Breast epithelium (tissue), 4 donors: ENCODE data around the gene LYZL2. TPM values are rescaled to one million over a fixed set of nuclear protein-coding genes. Genes with fewer than 3 reads are reported as not detected.
"Not testable (repeated sequence)": the region's sequence is repeated elsewhere in the genome, so short reads cannot be mapped to it uniquely, and the experiment has no call there.

Experiments
- DNase-seq, 2 donors: peaks; one replicate each; pipeline ENCODE4 v3.0.0-alpha.2; 2019; ENCODE audit warnings: low spot score in 2 of 2
- H3K27ac ChIP-seq, 2 donors: fragments of 200-600 bp; sonication (generic) in 1 of 2; one replicate each; pipeline ENCODE4 v1.5.1; 2016 to 2019; ENCODE audit warnings: mild to moderate bottlenecking in 1 of 2
- H3K27me3 ChIP-seq, 2 donors: fragments of 200-600 bp; sonication (generic) in 1 of 2; one replicate each; pipeline versions ENCODE4 v1.5.1 to v1.6.0; 2017 to 2019; ENCODE audit warnings: control low read depth in 1 of 2, mild to moderate bottlenecking in 1 of 2
- H3K36me3 ChIP-seq: fragments of 200-600 bp; one replicate; pipeline ENCODE4 v1.5.1; 2019
- H3K4me1 ChIP-seq, 2 donors: fragments of 200-600 bp; sonication (generic); one replicate each; pipeline ENCODE4 v1.5.1; 2016 to 2019; ENCODE audit warnings: control low read depth in 1 of 2
- H3K4me3 ChIP-seq, 3 donors: fragments of 200-600 bp; sonication (generic); 1 replicate in 2 of 3; 2 replicates in 1 of 3; pipeline ENCODE4 v1.5.1; 2016 to 2019; ENCODE audit warnings: mild to moderate bottlenecking in 3 of 3, moderate library complexity in 2 of 3
- H3K9me3 ChIP-seq, 2 donors: fragments of 200-600 bp; sonication (generic) in 1 of 2; one replicate each; pipeline ENCODE4 v1.5.1; 2016 to 2019; ENCODE audit warnings: control low read depth in 1 of 2
- POLR2A ChIP-seq: fragments of 450-650 bp; IDR thresholded peaks from one replicate; pipeline ENCODE4 v1.6.1; 2016; ENCODE audit warnings: antibody characterized with exemption, mild to moderate bottlenecking, moderate library complexity
- POLR2AphosphoS5 ChIP-seq, 3 donors: sonication (generic); formaldehyde crosslinking; IDR thresholded peaks; one replicate each; pipeline ENCODE4 v1.6.1; 2017; ENCODE audit warnings: antibody characterized with exemption in 3 of 3
- intact Hi-C: fragments of 100-400 bp; cut with DNase I; formaldehyde crosslinking; loops from one replicate; pipeline ENCODE4 v1.15.1; 2023; ENCODE audit warnings: low total_unique reads
- total RNA-seq, 3 donors: library from RNA; depleted of rRNA; stranded (reverse); fragments of >200 nt; gene quantifications; one replicate each; pipeline ENCODE4 v1.1.0, GENCODE V29; 2016
- TF ChIP-seq, protein P1 (sequence below), 3 donors: fragments of 450-650 bp; IDR thresholded peaks; one replicate each; pipeline ENCODE4 v1.5.1; 2016 to 2017; ENCODE audit warnings: antibody characterized with exemption in 3 of 3, mild to moderate bottlenecking in 3 of 3, moderate library complexity in 3 of 3

The LYZL2 gene
- total RNA-seq, 3 donors from 2014 or later = not detected

DNA sequence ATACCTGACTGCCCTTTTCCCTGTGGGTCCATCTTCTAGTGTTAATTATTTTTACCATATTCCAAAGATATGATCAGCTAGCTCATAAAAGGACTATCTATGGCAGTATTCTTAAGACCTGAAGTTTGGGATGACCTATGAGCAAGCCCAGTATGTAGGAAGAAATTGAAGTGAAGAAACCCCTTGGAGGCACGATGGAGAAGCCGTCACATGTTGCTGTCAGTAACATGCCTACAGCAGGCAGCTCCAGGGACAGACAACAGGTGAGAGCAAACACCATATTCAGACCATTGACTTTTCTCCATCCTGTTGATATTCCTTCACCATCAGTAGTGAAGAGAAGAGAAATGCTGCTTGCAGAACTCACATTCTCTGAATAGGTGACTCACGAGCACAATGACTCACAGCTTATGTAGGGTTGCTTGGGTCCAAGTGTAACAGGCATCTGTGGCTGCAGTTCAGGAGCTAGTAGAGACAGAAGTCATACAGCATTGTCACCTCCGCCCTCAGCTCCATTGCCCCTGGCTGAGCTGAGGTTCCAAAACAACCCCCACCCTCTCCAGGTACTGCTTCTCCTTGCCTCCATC lies 8.4 kb upstream of the LYZL2 start:
- TF ChIP-seq, protein P1, sequence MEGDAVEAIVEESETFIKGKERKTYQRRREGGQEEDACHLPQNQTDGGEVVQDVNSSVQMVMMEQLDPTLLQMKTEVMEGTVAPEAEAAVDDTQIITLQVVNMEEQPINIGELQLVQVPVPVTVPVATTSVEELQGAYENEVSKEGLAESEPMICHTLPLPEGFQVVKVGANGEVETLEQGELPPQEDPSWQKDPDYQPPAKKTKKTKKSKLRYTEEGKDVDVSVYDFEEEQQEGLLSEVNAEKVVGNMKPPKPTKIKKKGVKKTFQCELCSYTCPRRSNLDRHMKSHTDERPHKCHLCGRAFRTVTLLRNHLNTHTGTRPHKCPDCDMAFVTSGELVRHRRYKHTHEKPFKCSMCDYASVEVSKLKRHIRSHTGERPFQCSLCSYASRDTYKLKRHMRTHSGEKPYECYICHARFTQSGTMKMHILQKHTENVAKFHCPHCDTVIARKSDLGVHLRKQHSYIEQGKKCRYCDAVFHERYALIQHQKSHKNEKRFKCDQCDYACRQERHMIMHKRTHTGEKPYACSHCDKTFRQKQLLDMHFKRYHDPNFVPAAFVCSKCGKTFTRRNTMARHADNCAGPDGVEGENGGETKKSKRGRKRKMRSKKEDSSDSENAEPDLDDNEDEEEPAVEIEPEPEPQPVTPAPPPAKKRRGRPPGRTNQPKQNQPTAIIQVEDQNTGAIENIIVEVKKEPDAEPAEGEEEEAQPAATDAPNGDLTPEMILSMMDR (IDR thresholded peaks at IDR 0.05) = no peak
- TF ChIP-seq POLR2AphosphoS5 (IDR thresholded peaks at IDR 0.05) (no peak), POLR2A (no peak)
- Histone ChIP-seq H3K4me1 (no peaks in the 10 kb centered on the region), H3K9me3 (no peaks in the 10 kb centered on the region), H3K27ac (no peak overlapping the region), H3K27me3 (no peaks in the 10 kb centered on the region), H3K36me3 (no peaks in the 10 kb centered on the region), H3K4me3 (no peak overlapping the region)
- intact Hi-C loops = no loop called here
- DNase-seq = no peak

DNA sequence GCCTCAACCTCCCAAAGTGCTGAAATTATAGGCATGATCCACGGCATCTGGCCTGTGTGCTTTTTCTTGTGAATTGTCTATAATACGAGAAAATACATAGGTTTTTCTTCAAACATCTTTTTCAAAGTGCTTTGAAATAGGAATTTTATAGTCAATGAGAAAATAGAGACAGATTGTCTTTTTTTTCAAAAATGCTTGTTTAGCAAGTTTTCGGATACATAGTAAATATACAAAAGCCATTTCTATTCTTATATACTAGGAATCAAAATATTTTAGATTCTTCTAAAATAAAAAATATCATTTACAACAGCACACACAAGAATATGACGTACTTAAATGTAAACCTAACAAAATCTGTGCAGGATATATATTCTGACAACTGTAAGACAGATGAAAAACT lies 1.6 kb upstream of the LYZL2 start:
- TF ChIP-seq POLR2AphosphoS5 (IDR thresholded peaks at IDR 0.05) = no peak
- TF ChIP-seq, protein P1 (IDR thresholded peaks at IDR 0.05) = no peak
- TF ChIP-seq POLR2A = no peak
- intact Hi-C loops = no loop called here
- H3K4me3 ChIP-seq = no peak overlapping the region
- no peak overlapping the region for H3K27ac ChIP-seq
- no peaks in the 10 kb centered on the region for H3K27me3 ChIP-seq
- no peak for DNase-seq
- no peaks in the 10 kb centered on the region for H3K9me3 ChIP-seq
- H3K36me3 ChIP-seq = no peaks in the 10 kb centered on the region
- no peaks in the 10 kb centered on the region for H3K4me1 ChIP-seq

DNA sequence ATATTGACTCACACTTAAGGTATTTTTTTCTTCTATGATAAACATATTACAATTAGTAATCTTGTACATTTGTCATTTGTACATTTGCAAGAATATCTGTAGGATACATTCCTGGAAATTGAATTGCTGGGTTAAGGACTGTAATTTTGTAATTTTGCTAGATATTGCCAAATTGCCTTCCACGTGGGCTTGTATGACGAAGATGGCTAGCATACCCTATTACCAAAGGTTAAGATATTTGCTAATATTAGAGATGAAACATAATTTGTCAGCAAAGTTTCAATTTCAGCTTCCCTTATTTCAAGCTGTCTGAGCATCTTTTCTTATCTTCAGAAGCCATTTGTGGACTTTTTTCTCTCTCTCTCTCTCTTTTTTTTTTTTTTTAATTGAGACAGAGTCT lies 1.0 kb upstream of the LYZL2 start:
- intact Hi-C loops = no loop called here
- Histone ChIP-seq H3K9me3 (no peaks in the 10 kb centered on the region), H3K27ac (no peak overlapping the region), H3K4me1 (no peaks in the 10 kb centered on the region), H3K36me3 (no peaks in the 10 kb centered on the region), H3K4me3 (no peak overlapping the region), H3K27me3 (no peaks in the 10 kb centered on the region)
- no peak for DNase-seq
- no peak for TF ChIP-seq POLR2AphosphoS5 (IDR thresholded peaks at IDR 0.05)
- TF ChIP-seq POLR2A = no peak
- TF ChIP-seq, protein P1 (IDR thresholded peaks at IDR 0.05) = no peak

DNA sequence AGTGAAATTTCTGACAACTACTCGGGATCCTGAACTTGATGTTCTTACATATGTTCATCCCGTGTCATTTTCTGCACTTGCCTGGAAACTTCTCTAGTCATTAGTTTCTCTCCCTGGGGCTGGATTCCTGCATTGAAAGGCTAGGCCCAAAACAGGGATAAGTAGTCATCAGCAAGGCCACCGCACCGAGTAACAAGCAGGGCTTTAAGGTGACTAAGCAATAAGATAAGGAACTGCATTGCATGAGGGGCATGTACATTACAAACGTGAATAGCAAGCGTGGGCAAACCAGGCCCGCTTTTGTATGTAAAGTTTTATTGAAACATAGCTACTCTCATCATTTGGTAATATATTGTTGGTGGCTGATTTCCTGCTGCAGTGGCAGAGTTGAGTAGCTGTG lies 977 bp downstream of the LYZL2 start:
- DNase-seq, intact Hi-C loops: not testable (repeated sequence)

DNA sequence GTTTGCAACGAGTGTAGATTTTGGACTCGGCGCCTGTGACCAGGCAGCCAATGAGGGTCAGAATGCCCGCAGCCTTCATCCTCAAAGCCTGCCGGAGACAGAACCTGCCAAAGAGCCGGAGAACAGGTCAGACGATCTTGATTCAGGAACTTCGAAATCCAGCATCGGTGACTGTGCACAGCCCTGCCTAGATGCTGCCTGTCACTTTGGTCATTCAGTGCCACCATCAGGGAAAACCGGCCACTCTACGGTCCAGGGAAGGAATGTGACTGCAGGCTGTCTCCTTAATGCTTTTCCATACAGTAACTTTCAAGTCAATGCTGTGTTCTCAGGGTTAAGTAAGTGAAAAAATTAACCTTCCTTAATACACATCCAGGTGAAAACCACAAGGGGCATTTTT lies 2.7 kb downstream of the LYZL2 start:
- H3K4me1 ChIP-seq, intact Hi-C loops, H3K36me3 ChIP-seq, H3K27me3 ChIP-seq, H3K27ac ChIP-seq, H3K9me3 ChIP-seq, H3K4me3 ChIP-seq, DNase-seq: not testable (repeated sequence)

More for the DNA sequence above, 977 bp downstream of the LYZL2 start:
- not testable (repeated sequence) for H3K4me1 ChIP-seq, H3K27ac ChIP-seq, H3K36me3 ChIP-seq, H3K4me3 ChIP-seq, H3K9me3 ChIP-seq, H3K27me3 ChIP-seq

DNA sequence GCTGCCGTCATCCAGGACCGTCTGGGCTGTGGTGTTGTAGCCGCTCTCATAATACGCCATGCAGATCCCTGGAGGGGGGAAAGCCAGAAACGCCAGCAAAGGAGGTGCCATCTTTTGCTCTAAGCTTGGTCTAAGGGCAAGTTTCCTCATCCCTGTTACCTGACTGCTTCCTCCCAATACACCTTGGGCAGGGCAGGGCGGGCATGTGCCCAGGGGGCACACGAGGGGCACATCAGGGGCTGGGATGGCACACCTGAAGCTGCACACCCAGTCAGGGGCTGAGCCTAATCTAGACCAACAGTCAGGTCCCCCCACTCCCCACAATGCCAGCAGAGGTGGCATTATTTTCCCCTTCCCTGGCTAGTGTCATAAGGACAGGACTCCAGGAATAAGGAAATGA lies 3.4 kb downstream of the LYZL2 start:
- DNase-seq, H3K36me3 ChIP-seq, H3K4me3 ChIP-seq, H3K27ac ChIP-seq, H3K27me3 ChIP-seq, H3K4me1 ChIP-seq, H3K9me3 ChIP-seq, intact Hi-C loops: not testable (repeated sequence)

DNA sequence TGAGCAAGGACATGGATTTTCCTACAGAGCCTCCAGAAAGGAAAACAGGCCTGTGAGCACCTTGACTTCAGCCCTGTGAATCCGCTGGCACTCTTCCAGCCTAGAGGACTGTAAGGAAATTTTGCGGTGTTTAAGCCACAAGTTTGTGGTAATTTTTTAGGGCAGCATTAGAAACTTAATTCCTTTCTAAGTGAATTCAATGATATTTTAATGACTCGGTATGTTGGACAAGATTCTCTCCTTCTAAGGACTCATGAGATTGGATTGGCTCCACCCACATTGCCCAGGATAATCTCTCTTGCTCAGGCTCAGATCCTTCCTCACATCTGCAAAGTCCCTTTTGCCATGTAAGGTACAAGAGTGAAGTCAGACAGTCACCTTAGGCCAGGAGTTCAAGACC lies 4.5 kb downstream of the LYZL2 start:
- no peak overlapping the region for H3K27ac ChIP-seq
- H3K27me3 ChIP-seq = no peaks in the 10 kb centered on the region
- no peak for TF ChIP-seq POLR2AphosphoS5 (IDR thresholded peaks at IDR 0.05)
- TF ChIP-seq POLR2A = no peak
- TF ChIP-seq, protein P1 (IDR thresholded peaks at IDR 0.05) = no peak
- no peaks in the 10 kb centered on the region for H3K9me3 ChIP-seq
- H3K4me3 ChIP-seq = no peak overlapping the region
- DNase-seq = no peak
- intact Hi-C loops = no loop called here
- H3K4me1 ChIP-seq = no peaks in the 10 kb centered on the region
- no peaks in the 10 kb centered on the region for H3K36me3 ChIP-seq
